Measurements from ENCODE around the gene TBX4.

Gene TBX4

GRCh38 chr17:61531223-61531622 is 79.0 kb downstream of the TBX4 start:
- Mint-ChIP-seq H3K27me3 (peaks cover 12% of the 10 kb centered on the region), H3K36me3 (ENCODE audit: low read depth) (no peaks in the 10 kb centered on the region), H3K9me3 (no peaks in the 10 kb centered on the region), H3K4me1 (ENCODE audit: low read depth) (peaks cover under 1% of the 10 kb centered on the region), H3K27ac (no peak overlapping the region), H3K4me3 (no peak overlapping the region)
- no peak for DNase-seq

- Mint-ChIP-seq H3K4me3 (no peak overlapping the region), H3K27me3 (peaks cover 12% of the 10 kb centered on the region), H3K4me1 (ENCODE audit: low read depth) (peaks cover 4% of the 10 kb centered on the region), H3K36me3 (ENCODE audit: low read depth) (no peaks in the 10 kb centered on the region), H3K9me3 (no peaks in the 10 kb centered on the region), H3K27ac (no peak overlapping the region)
- DNase-seq: no peak
Measured at GRCh38 chr17:61532826-61533225, 80.6 kb downstream of the TBX4 start.

- DNase-seq: no peak
- no peaks in the 10 kb centered on the region for H3K36me3 Mint-ChIP-seq (ENCODE audit: low read depth)
- H3K27ac Mint-ChIP-seq: no peak overlapping the region
- H3K4me3 Mint-ChIP-seq: no peak overlapping the region
- H3K27me3 Mint-ChIP-seq: peaks cover 12% of the 10 kb centered on the region
- H3K9me3 Mint-ChIP-seq: no peaks in the 10 kb centered on the region
- H3K4me1 Mint-ChIP-seq (ENCODE audit: low read depth): peaks cover 4% of the 10 kb centered on the region
Measured at GRCh38 chr17:61533797-61534196, 81.6 kb downstream of the TBX4 start.

- no peaks in the 10 kb centered on the region for H3K9me3 Mint-ChIP-seq
Measured at GRCh38 chr17:61534414-61534813, 82.2 kb downstream of the TBX4 start.

More at GRCh38 chr17:61534414-61534813, 82.2 kb downstream of the TBX4 start:
- peaks cover 4% of the 10 kb centered on the region for H3K4me1 Mint-ChIP-seq (ENCODE audit: low read depth)
- no peak overlapping the region for H3K4me3 Mint-ChIP-seq
- DNase-seq: no peak
- H3K27me3 Mint-ChIP-seq: peaks cover 12% of the 10 kb centered on the region
- H3K27ac Mint-ChIP-seq: no peak overlapping the region
- H3K36me3 Mint-ChIP-seq (ENCODE audit: low read depth): no peaks in the 10 kb centered on the region

Data from activated T-cell treated with anti-CD3 and anti-CD28 coated beads, Interleukin-2, amount 50 U/mL, for 24 hours (primary cell).